HCT116 (cell line): ENCODE measurements around the gene NDUFS4.

ENCODE experiments used
- EZH2 ChIP-seq: fragments of 200-600 bp; sonication (generic); IDR thresholded peaks from 2 replicates; pipeline ENCODE4 v1.6.1; 2017; ENCODE audit warnings: antibody characterized with exemption, mixed run types
- EZH2phosphoT487 ChIP-seq: fragments of 200-600 bp; IDR thresholded peaks from 2 replicates; pipeline ENCODE4 v1.6.1; 2018; ENCODE audit warnings: antibody characterized with exemption, borderline replicate concordance
- FOSL1 ChIP-seq: IDR thresholded peaks from 2 replicates; pipeline ENCODE4 v1.6.1; 2012; ENCODE audit warnings: low read depth
- JUND ChIP-seq: IDR thresholded peaks from 2 replicates; pipeline ENCODE4 v1.6.1; 2012
- POLR2A ChIP-seq: IDR thresholded peaks from 2 replicates; pipeline ENCODE4 v1.7.0; 2011; ENCODE audit warnings: borderline replicate concordance; ENCODE audit not compliant: insufficient read depth, insufficient read length; ENCODE audit errors: extremely low read depth
- POLR2AphosphoS5 ChIP-seq: IDR thresholded peaks from 2 replicates; pipeline ENCODE4 v1.6.1; 2011; ENCODE audit warnings: mild to moderate bottlenecking, low read depth, low read length, moderate library complexity
- RAD21 ChIP-seq: IDR thresholded peaks from 2 replicates; pipeline ENCODE4 v1.6.1; 2012; ENCODE audit warnings: low read depth, mild to moderate bottlenecking
- REST ChIP-seq: IDR thresholded peaks from 2 replicates; pipeline ENCODE4 v1.6.1; 2012; ENCODE audit warnings: low read depth
- SIN3A ChIP-seq: IDR thresholded peaks from 2 replicates; pipeline ENCODE4 v1.6.1; 2012; ENCODE audit warnings: low read depth
- SP1 ChIP-seq: IDR thresholded peaks from 2 replicates; pipeline ENCODE4 v1.6.1; 2012; ENCODE audit warnings: low read depth
- YY1 ChIP-seq: IDR thresholded peaks from 2 replicates; pipeline ENCODE4 v1.6.1; 2011; ENCODE audit warnings: low read length, low read depth, moderate library complexity, mild to moderate bottlenecking; ENCODE audit not compliant: insufficient replicate concordance; ENCODE audit errors: extremely low read depth
- ZNF274 ChIP-seq: fragments of 200-500 bp; sonication (Bioruptor generic); IDR thresholded peaks from 2 replicates; pipeline ENCODE4 v1.6.1; 2014; ENCODE audit warnings: mild to moderate bottlenecking, low read depth, low read length, inconsistent platforms
- TF ChIP-seq, protein P1 (sequence below), 3 experiments: fragments of 200-600 bp in 1 of 3; sonication (generic) in 1 of 3; IDR thresholded peaks in 2 of 3; conservative IDR thresholded peaks in 1 of 3; 2 replicates each; pipeline ENCODE4 v1.5.1; 2012 to 2017; ENCODE audit warnings: low read depth in 2 of 3, low read length in 2 of 3, antibody characterized with exemption in 1 of 3, borderline replicate concordance in 1 of 3, control low read depth in 1 of 3, mild to moderate bottlenecking in 1 of 3, mixed read lengths in 1 of 3, mixed run types in 1 of 3, moderate library complexity in 1 of 3; ENCODE audit not compliant: insufficient read depth in 1 of 3
- TF ChIP-seq, protein P2 (sequence below): IDR thresholded peaks from 2 replicates; pipeline ENCODE4 v1.6.1; 2012

DNA sequence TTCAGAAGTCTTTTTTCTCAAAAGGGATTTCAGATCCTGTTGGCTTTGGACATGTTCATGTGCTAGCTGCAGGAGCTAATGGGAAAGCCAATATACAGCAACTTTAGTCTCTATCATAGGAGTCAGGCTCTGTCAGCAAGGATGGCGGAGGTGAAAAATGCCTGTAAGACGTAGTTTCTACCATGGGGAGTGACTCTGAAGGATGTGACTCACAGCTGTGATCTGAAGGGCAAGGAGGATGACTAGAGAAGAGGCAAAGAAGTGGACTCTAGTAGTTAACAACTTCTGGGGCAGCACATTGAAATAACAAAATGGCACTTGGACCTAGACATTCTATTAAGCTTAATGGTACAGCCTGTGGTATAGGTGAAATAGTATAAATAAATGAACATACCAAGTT lies 3.1 kb upstream of the NDUFS4 start:
- TF ChIP-seq, protein P1, sequence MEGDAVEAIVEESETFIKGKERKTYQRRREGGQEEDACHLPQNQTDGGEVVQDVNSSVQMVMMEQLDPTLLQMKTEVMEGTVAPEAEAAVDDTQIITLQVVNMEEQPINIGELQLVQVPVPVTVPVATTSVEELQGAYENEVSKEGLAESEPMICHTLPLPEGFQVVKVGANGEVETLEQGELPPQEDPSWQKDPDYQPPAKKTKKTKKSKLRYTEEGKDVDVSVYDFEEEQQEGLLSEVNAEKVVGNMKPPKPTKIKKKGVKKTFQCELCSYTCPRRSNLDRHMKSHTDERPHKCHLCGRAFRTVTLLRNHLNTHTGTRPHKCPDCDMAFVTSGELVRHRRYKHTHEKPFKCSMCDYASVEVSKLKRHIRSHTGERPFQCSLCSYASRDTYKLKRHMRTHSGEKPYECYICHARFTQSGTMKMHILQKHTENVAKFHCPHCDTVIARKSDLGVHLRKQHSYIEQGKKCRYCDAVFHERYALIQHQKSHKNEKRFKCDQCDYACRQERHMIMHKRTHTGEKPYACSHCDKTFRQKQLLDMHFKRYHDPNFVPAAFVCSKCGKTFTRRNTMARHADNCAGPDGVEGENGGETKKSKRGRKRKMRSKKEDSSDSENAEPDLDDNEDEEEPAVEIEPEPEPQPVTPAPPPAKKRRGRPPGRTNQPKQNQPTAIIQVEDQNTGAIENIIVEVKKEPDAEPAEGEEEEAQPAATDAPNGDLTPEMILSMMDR (IDR thresholded peaks at IDR 0.05 in 2 of 3, conservative IDR thresholded peaks at IDR 0.05 in 1 of 3; ENCODE audit: borderline replicate concordance in 1 of 3, insufficient read depth in 1 of 3, low read depth in 2 of 3, low read length in 2 of 3), result no peak
- TF ChIP-seq POLR2AphosphoS5 (no peak), EZH2 (no peak), RAD21 (no peak), YY1 (no peak), POLR2A (no peak), FOSL1 (no peak), REST (no peak), SP1 (no peak), SIN3A (no peak), JUND (no peak), ZNF274 (no peak), EZH2phosphoT487 (no peak)
- TF ChIP-seq, protein P2, sequence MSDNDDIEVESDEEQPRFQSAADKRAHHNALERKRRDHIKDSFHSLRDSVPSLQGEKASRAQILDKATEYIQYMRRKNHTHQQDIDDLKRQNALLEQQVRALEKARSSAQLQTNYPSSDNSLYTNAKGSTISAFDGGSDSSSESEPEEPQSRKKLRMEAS, result no peak
